Measurements from ENCODE around the gene IGFBP2. TPM values are rescaled to one million over a fixed set of nuclear protein-coding genes. Genes with fewer than 3 reads are reported as not detected.

IGFBP2 gene
- total and polyA plus RNA-seq, 8 donors: 28.2 to 133 (median 111) TPM

GRCh38 chr2:216692636-216693413 is 59.6 kb downstream of the IGFBP2 start:
- peaks cover 10 to 41% of the 10 kb centered on the region in 2 donors for H3K4me1 ChIP-seq
- intact Hi-C loops (cut with DNase I): loop anchor here in 1 of 2 donors (10.0 kb wide), 2 partner anchors 472 to 1022 kb away; no protein-coding TSS in a partner anchor
- no peaks in the 10 kb centered on the region for H3K9me3 ChIP-seq
- peak; percentile 69 to 93 (median 84) for DNase-seq
- peaks cover 14 to 90% of the 10 kb centered on the region in 2 donors for H3K27me3 ChIP-seq
- H3K4me3 ChIP-seq: peak overlapping the region; percentile 23 to 31
- peak overlapping the region; percentile 3 to 51 for H3K27ac ChIP-seq
- TF ChIP-seq, protein P1, sequence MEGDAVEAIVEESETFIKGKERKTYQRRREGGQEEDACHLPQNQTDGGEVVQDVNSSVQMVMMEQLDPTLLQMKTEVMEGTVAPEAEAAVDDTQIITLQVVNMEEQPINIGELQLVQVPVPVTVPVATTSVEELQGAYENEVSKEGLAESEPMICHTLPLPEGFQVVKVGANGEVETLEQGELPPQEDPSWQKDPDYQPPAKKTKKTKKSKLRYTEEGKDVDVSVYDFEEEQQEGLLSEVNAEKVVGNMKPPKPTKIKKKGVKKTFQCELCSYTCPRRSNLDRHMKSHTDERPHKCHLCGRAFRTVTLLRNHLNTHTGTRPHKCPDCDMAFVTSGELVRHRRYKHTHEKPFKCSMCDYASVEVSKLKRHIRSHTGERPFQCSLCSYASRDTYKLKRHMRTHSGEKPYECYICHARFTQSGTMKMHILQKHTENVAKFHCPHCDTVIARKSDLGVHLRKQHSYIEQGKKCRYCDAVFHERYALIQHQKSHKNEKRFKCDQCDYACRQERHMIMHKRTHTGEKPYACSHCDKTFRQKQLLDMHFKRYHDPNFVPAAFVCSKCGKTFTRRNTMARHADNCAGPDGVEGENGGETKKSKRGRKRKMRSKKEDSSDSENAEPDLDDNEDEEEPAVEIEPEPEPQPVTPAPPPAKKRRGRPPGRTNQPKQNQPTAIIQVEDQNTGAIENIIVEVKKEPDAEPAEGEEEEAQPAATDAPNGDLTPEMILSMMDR (IDR thresholded peaks at IDR 0.05): no peak
- ATAC-seq: peak; percentile 64
- no peaks in the 10 kb centered on the region for H3K36me3 ChIP-seq

GRCh38 chr2:216693414-216694080 is 60.3 kb downstream of the IGFBP2 start:
- TF ChIP-seq, protein P1 (IDR thresholded peaks at IDR 0.05): no peak
- Histone ChIP-seq H3K36me3 (no peaks in the 10 kb centered on the region), H3K27ac (peak overlapping the region in 1 of 2 donors; percentile 37), H3K9me3 (no peaks in the 10 kb centered on the region), H3K4me3 (peak overlapping the region; percentile 26 to 34), H3K4me1 (peaks cover 10 to 41% of the 10 kb centered on the region in 2 donors), H3K27me3 (peaks cover 14 to 96% of the 10 kb centered on the region in 2 donors)
- ATAC-seq: no peak
- intact Hi-C loops (cut with DNase I): loop anchor here in 1 of 2 donors (10.0 kb wide), 2 partner anchors 471 to 1021 kb away; no protein-coding TSS in a partner anchor
- no peak for DNase-seq

- DNase-seq (peak in 2 of 4 donors; percentile 62 to 85), ATAC-seq (peak; percentile 8)
- Histone ChIP-seq H3K27ac (peak overlapping the region; percentile 18 to 37), H3K4me1 (peaks cover 10 to 41% of the 10 kb centered on the region in 2 donors), H3K36me3 (no peaks in the 10 kb centered on the region), H3K9me3 (no peaks in the 10 kb centered on the region), H3K27me3 (peaks cover 14 to 97% of the 10 kb centered on the region in 2 donors), H3K4me3 (peak overlapping the region; percentile 26 to 34)
- intact Hi-C loops (cut with DNase I): loop anchor here in 1 of 2 donors (10.0 kb wide), 2 partner anchors 471 to 1021 kb away; no protein-coding TSS in a partner anchor
- TF ChIP-seq, protein P1 (IDR thresholded peaks at IDR 0.05): no peak
Observed at GRCh38 chr2:216694082-216694825, 61.0 kb downstream of the IGFBP2 start.

DNA sequence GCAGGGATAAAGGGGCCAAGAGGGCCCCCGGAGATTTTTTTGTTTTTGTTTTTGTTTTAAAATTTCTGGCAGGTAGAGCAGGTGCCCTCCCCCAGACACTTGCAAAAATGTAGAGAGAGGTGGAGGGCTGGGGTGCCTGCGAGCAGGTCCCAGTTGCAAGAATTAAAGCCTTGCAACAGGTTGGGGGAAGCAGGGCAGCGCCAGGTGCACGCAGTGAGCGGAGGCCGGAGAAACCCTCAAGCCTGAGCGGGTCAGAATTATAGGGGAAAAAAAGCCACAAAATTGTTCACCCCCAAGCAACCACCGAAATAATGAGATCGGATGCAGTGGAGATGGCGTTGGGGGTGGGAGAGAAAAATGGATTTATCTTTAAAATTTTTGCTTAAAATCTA is 61.6 kb downstream of the IGFBP2 start:
- peaks cover 14 to 94% of the 10 kb centered on the region in 2 donors for H3K27me3 ChIP-seq
- peaks cover 10 to 41% of the 10 kb centered on the region in 2 donors for H3K4me1 ChIP-seq
- peak overlapping the region; percentile 26 to 34 for H3K4me3 ChIP-seq
- peak overlapping the region; percentile 18 to 37 for H3K27ac ChIP-seq
- intact Hi-C loops (cut with DNase I): loop anchor here in 1 of 2 donors (5.0 to 10.0 kb wide), 3 partner anchors 470 to 1020 kb away; no protein-coding TSS in a partner anchor
- no peaks in the 10 kb centered on the region for H3K9me3 ChIP-seq
- H3K36me3 ChIP-seq: no peaks in the 10 kb centered on the region
- TF ChIP-seq, protein P1 (IDR thresholded peaks at IDR 0.05): no peak
- no peak for DNase-seq
- no peak for ATAC-seq
